Lung (tissue), 12 donors: ENCODE results near the gene FCHO1. TPM values are rescaled to one million over a fixed set of nuclear protein-coding genes. Genes with fewer than 3 reads are reported as not detected.

ENCODE experiments used
- ATAC-seq: fragments of 200-7000 bp; cut with Tn5 transposase; one replicate; pipeline ENCODE4 v1.9.1; 2020; ENCODE audit warnings: moderate number of reproducible peaks; ENCODE audit not compliant: insufficient read depth, low FRiP score
- DNase-seq, 3 donors: peaks; one replicate each; pipeline ENCODE4 v3.0.0-alpha.2; 2013 to 2017
- H3K27ac ChIP-seq, 2 donors: one replicate each; pipeline ENCODE4 v1.5.1; 2013; ENCODE audit warnings: mild to moderate bottlenecking in 2 of 2, moderate library complexity in 2 of 2, control low read depth in 1 of 2, inconsistent platforms in 1 of 2, low read depth in 1 of 2, low read length in 1 of 2
- H3K27me3 ChIP-seq, 3 donors: one replicate each; pipeline ENCODE4 v1.5.1; 2013; ENCODE audit warnings: low read length in 2 of 3; ENCODE audit not compliant: control insufficient read depth in 3 of 3, insufficient read depth in 3 of 3
- H3K36me3 ChIP-seq, 4 donors: one replicate each; pipeline ENCODE4 v1.5.1; 2013; ENCODE audit warnings: low read length in 4 of 4, mild to moderate bottlenecking in 1 of 4, moderate library complexity in 1 of 4; ENCODE audit not compliant: control insufficient read depth in 4 of 4, insufficient read depth in 4 of 4
- H3K4me1 ChIP-seq, 5 donors: one replicate each; pipeline ENCODE4 v1.5.1; 2013; ENCODE audit warnings: low read length in 5 of 5, mild to moderate bottlenecking in 2 of 5, moderate library complexity in 1 of 5; ENCODE audit not compliant: control insufficient read depth in 5 of 5, insufficient read depth in 5 of 5
- H3K4me3 ChIP-seq: one replicate; pipeline ENCODE4 v1.5.1; 2013; ENCODE audit warnings: mild to moderate bottlenecking, control low read depth, moderate library complexity
- H3K9ac ChIP-seq, 2 donors: one replicate each; pipeline ENCODE4 v1.5.1; 2013; ENCODE audit warnings: low read length in 2 of 2, control low read depth in 1 of 2; ENCODE audit not compliant: insufficient read depth in 1 of 2
- H3K9me3 ChIP-seq, 4 donors: one replicate each; pipeline ENCODE4 v1.5.1; 2013; ENCODE audit warnings: low read length in 3 of 4, mild to moderate bottlenecking in 1 of 4, moderate library complexity in 1 of 4; ENCODE audit not compliant: control insufficient read depth in 4 of 4, insufficient read depth in 3 of 4
- WGBS, 2 donors: extraction: QIAGEN DNeasy Blood & Tissue Kit; methylation state at CpG; one replicate each; pipeline ENCODE4 v1.1.7; 2013; 5-methylcytosine and 5-hydroxymethylcytosine counted together
- polyA plus RNA-seq, 2 donors: library from polyadenylated mRNA; stranded (reverse); fragments of 200-250 nt; gene quantifications; one replicate each; pipeline ENCODE4 v1.2.1, GENCODE V29; 2013
- total RNA-seq, 2 donors: library from RNA; depleted of rRNA in 1 of 2; stranded (reverse); fragments of >200 nt in 1 of 2; gene quantifications; one replicate each; pipeline ENCODE4 v1.2.1, GENCODE V29; 2014 to 2021
- TF ChIP-seq, protein P1 (sequence below): IDR thresholded peaks from 2 replicates; pipeline ENCODE4 v1.5.1; 2012; ENCODE audit warnings: mild to moderate bottlenecking; ENCODE audit errors: control extremely low read depth, extremely low read depth
- donor health status: control.
- donor health status: control.
- donor health status: Bipolar disorder and iron deficiency.
- donor health status: healthy.
- donor health status: DM: yes; HTN: yes; CAD: no.

Gene FCHO1
- total and polyA plus RNA-seq, 4 donors: 3.2 to 10.4 (median 7.8) TPM

DNA sequence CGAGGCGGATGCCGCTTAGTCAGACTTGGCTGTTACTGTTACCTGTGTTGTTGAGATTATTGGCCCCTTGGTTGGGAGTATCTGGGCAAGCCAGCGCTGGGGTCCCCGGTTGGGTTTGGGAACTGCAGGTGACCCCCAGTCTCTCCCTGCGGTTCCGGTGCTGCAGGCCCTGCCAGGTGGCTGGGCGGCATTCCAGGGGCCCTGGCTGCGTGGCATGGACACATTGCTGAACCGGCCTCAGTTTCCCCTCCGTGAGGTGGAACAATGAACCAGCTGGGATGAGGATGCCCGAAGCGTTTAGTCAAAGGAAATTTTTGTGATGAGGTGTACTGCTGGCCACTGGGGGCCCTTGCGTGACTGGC is 44.2 kb downstream of the FCHO1 start:
- Histone ChIP-seq H3K27me3 (peaks cover 0 to 38% (median 22%) of the 10 kb centered on the region in 3 donors), H3K9me3 (no peaks in the 10 kb centered on the region), H3K4me3 (no peak overlapping the region), H3K27ac (no peak overlapping the region), H3K4me1 (no peaks in the 10 kb centered on the region), H3K9ac (no peak overlapping the region), H3K36me3 (no peaks in the 10 kb centered on the region)
- no peak for ATAC-seq
- TF ChIP-seq, protein P1, sequence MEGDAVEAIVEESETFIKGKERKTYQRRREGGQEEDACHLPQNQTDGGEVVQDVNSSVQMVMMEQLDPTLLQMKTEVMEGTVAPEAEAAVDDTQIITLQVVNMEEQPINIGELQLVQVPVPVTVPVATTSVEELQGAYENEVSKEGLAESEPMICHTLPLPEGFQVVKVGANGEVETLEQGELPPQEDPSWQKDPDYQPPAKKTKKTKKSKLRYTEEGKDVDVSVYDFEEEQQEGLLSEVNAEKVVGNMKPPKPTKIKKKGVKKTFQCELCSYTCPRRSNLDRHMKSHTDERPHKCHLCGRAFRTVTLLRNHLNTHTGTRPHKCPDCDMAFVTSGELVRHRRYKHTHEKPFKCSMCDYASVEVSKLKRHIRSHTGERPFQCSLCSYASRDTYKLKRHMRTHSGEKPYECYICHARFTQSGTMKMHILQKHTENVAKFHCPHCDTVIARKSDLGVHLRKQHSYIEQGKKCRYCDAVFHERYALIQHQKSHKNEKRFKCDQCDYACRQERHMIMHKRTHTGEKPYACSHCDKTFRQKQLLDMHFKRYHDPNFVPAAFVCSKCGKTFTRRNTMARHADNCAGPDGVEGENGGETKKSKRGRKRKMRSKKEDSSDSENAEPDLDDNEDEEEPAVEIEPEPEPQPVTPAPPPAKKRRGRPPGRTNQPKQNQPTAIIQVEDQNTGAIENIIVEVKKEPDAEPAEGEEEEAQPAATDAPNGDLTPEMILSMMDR: no peak
- no peak for DNase-seq
- 38 to 40% methylated on average over 14 of the region's 14 CpGs for WGBS, 2 donors

DNA sequence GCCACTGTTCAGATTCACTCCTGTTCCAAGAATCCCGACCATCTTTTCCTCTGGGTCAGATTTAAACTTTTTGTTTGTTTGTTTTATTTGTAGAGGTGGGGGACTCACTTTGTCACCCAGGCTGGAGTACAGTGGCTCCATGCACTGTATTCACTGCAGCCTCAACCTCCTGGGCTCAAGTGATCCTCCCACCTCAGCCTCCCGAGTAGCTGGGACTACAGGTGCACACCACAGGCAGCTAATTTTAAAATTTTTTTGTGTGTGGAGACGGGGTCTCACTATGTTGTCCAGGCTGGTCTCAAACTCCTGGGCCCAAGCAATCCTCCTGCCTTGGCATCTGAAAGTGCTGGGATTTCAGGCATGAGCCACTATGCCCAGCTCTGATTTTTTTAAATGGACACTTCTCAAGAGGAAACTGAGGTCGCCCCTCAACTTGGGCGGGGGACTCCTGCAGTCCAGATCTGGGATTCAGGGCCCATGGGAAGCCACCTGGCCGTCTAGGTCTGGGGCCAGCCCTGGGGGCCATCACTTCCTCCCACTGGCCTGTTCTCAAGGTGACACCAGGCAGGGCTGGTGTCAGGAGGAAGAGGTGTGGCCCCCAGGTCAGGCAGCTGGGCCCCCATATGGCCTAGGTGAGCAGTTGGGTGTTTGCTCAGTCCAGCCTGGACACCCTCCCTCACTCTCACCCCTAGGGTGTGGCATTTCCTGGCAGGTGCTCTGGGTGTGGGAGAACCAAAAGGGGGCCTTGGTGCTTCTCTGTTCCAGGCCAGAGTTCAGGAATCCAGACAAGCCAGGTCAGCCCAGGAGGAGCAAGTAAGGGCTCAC is 44.9 kb downstream of the FCHO1 start:
- H3K9me3 ChIP-seq: no peaks in the 10 kb centered on the region
- H3K27ac ChIP-seq: no peak overlapping the region
- TF ChIP-seq, protein P1: no peak
- no peaks in the 10 kb centered on the region for H3K4me1 ChIP-seq
- WGBS, 2 donors: 60 to 61% methylated on average over 6 of the region's 6 CpGs
- no peak overlapping the region for H3K9ac ChIP-seq
- ATAC-seq (no peak), DNase-seq (no peak)
- H3K36me3 ChIP-seq: no peaks in the 10 kb centered on the region
- H3K27me3 ChIP-seq: peaks cover 0 to 38% (median 22%) of the 10 kb centered on the region in 3 donors
- no peak overlapping the region for H3K4me3 ChIP-seq

DNA sequence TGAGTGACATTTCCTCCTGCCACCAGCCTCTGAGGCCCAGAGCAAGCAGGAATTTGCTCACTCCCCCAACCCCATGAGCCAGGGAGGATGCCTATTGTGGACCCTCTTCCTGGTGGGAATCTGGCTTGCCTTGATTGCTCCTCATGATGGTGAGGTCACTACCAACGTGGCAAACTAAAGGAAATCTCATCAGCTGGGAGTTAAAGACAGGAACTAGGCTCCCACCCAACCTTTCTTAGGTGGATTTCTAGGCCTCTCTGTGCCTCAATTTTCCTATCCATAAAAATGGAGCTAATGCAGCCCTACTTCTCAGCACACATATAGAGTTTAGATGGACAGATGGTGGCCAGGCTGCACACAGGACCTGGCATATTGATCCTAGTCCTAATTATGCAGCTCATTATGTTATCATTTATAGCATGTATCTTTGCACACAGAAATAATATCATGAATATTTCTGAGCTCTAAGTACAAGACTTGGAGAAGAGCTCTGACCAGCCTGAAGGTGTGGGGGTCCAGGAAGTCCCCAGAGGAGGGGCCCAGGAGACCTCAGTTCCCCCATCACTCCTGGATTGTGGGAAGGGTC is 45.7 kb downstream of the FCHO1 start:
- ATAC-seq: no peak
- Histone ChIP-seq H3K4me3 (no peak overlapping the region), H3K9me3 (no peaks in the 10 kb centered on the region), H3K27me3 (peaks cover 0 to 38% (median 22%) of the 10 kb centered on the region in 3 donors), H3K36me3 (no peaks in the 10 kb centered on the region), H3K4me1 (no peaks in the 10 kb centered on the region), H3K9ac (no peak overlapping the region), H3K27ac (no peak overlapping the region)
- TF ChIP-seq, protein P1: no peak
- WGBS, 2 donors: 44 to 77% methylated on average over 1 of the region's 1 CpG
- no peak for DNase-seq
